Naive B cell (primary cell): ENCODE results near the gene CD164. TPM values are rescaled to one million over a fixed set of nuclear protein-coding genes. Genes with fewer than 3 reads are reported as not detected.

Experiments
- ATAC-seq, 2 donors: fragments of 150-1000 bp; cut with Tn5 transposase; 2 replicates each; pipeline ENCODE4 v1.10.0; 2021; ENCODE audit warnings: low read depth in 2 of 2, mild to moderate bottlenecking in 2 of 2, moderate library complexity in 2 of 2
- DNase-seq: peaks from one replicate; pipeline ENCODE4 v3.0.0; 2022
- H3K27ac Mint-ChIP-seq, 6 donors: one replicate each; pipeline ENCODE4 v1.8.0; 2020 to 2022; ENCODE audit warnings: mild to moderate bottlenecking in 6 of 6, mixed read lengths in 6 of 6, moderate library complexity in 5 of 6, inconsistent platforms in 2 of 6
- H3K27me3 Mint-ChIP-seq, 3 donors: one replicate each; pipeline ENCODE4 v1.8.0; 2021 to 2022; ENCODE audit warnings: mixed read lengths in 3 of 3, mild to moderate bottlenecking in 1 of 3
- H3K36me3 Mint-ChIP-seq, 2 donors: one replicate each; pipeline ENCODE4 v1.8.0; 2020 to 2022; ENCODE audit warnings: mixed read lengths in 2 of 2, inconsistent platforms in 1 of 2, mild to moderate bottlenecking in 1 of 2
- H3K4me1 Mint-ChIP-seq, 3 donors: one replicate each; pipeline ENCODE4 v1.8.0; 2020 to 2022; ENCODE audit warnings: mixed read lengths in 3 of 3, inconsistent platforms in 1 of 3, mild to moderate bottlenecking in 1 of 3, moderate library complexity in 1 of 3
- H3K4me3 Mint-ChIP-seq, 8 donors: one replicate each; pipeline ENCODE4 v1.8.0; 2020 to 2022; ENCODE audit warnings: mild to moderate bottlenecking in 8 of 8, mixed read lengths in 8 of 8, moderate library complexity in 8 of 8, inconsistent platforms in 2 of 8
- H3K9me3 Mint-ChIP-seq, 7 donors: one replicate each; pipeline ENCODE4 v1.8.0; 2020 to 2022; ENCODE audit warnings: mixed read lengths in 7 of 7, mild to moderate bottlenecking in 5 of 7, inconsistent platforms in 2 of 7, moderate library complexity in 1 of 7
- polyA plus RNA-seq, 6 donors: library from polyadenylated mRNA; unstranded; fragments of 300-500 nt; fragmentation: Illumina TruSeq; gene quantifications; one replicate each; pipeline ENCODE4 v1.2.3, GENCODE V29; 2021; ENCODE audit warnings: low read depth in 6 of 6

The CD164 gene
- polyA plus RNA-seq, result 100 to 1,000 TPM; 215 to 341 (median 245) TPM

DNA sequence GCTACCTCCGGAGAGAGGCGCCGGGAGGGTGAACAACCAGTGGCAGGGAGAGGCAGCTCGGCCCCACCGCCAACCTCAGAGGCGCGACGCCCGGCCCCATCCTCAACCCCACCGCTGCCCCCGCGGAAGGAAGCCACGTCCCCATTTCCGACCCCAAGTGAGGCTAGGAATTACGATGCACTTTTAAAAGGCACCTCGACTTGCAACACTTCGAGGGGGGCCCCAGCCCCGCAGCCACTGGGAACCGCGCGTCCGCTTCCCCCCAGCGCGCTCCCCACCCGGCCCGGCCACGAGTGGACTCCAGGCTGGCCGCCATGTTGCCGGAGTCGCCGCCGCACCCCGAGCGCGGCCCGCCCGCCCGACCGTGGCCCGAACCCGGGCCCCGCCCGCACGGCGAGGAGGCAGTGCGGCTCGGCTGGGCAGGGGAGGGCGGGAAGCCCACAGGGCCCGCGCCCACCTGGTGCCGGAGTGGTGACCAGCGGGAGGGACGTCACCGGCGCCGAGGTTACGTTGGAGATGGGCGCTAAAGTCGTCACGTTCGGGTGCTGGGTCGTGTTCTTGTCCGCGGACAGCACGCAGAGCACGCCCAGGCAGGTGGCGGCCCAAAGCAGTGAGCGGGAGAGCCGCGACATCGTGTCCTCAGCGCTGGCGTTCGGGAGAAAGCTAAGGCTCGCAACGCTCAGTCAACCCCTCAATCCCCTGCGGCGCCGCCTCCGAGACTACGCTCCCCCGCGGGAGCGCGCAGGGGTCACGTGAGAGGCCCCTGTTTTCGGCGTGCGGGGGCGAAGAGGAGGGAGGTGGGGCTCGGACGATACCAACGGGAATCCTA, at the start of gene CD164:
TSS of gene CD164 (minus strand) at position 721 of the 829 bp plus-strand sequence. CDS start at position 632, 89 bp downstream.
- H3K4me1 Mint-ChIP-seq, result peaks cover 48 to 49% (median 49%) of the 10 kb centered on the region in 3 donors
- no peaks in the 10 kb centered on the region for H3K27me3 Mint-ChIP-seq
- H3K9me3 Mint-ChIP-seq, result no peaks in the 10 kb centered on the region
- H3K27ac Mint-ChIP-seq, result peak within 1 kb of the TSS; percentile 99 to 100 (median 100)
- peak within 1 kb of the TSS; percentile 88 to 100 (median 97) for H3K4me3 Mint-ChIP-seq
- peak; percentile 56 to 58 for ATAC-seq
- DNase-seq, result peak; percentile 94
- H3K36me3 Mint-ChIP-seq, result peaks cover 8 to 15% of the 10 kb centered on the region in 2 donors

DNA sequence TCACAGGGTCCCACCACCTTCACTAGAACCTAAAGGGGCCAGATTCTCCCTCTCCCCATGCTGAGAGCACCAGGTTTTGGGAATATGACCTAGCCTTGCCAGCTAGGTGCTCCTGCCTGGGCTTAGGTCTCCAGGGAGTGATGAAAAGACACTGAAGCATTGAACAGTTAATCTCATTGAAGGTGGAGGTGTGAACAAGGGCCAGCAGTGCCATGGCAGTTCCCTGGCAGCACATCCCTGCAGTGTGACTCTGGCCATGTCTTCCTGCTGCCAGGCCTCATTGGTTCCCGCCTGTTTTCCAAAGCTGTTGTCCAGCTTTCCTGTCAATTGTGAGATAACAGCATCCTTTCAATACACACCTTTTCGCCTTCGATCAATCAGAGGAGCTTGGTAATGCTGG, 47.2 kb upstream of the CD164 start:
- H3K27ac Mint-ChIP-seq, result no peak overlapping the region
- DNase-seq, result no peak
- no peak for ATAC-seq
- H3K4me3 Mint-ChIP-seq, result no peak overlapping the region
- no peaks in the 10 kb centered on the region for H3K27me3 Mint-ChIP-seq
- H3K36me3 Mint-ChIP-seq, result no peaks in the 10 kb centered on the region
- peaks cover 3 to 9% (median 4%) of the 10 kb centered on the region in 3 donors for H3K4me1 Mint-ChIP-seq
- H3K9me3 Mint-ChIP-seq, result no peaks in the 10 kb centered on the region

DNA sequence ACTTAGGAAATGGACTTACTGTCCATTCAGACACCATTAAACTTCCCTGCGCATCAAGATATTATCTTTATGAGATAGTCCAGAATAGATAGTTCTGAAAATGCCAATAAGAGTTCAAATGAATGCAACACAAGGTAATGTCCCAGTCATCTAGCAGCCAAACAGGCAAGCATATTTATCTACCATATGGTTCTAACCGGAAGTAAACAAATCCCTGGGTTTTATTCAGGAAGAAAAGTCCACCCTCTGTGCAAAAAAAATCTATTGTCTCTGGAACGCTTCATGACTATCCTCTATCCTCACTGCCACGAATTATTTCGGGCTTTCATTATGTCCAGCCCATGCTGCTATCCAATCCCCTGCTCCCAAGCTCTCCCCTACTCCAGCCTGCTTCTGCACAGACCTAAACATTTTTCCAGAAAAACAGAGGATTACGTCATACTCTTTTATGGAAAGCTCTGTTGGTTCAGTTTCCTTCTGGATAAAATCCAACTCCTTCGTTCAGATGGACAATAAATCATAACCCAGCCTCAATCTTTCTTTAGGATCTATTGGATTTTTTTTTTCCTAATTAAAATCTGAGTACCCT, 46.7 kb upstream of the CD164 start:
- Mint-ChIP-seq H3K9me3 (no peaks in the 10 kb centered on the region), H3K4me1 (peaks cover 4 to 11% (median 5%) of the 10 kb centered on the region in 3 donors), H3K27ac (no peak overlapping the region), H3K27me3 (no peaks in the 10 kb centered on the region), H3K4me3 (no peak overlapping the region), H3K36me3 (no peaks in the 10 kb centered on the region)
- DNase-seq, result no peak
- no peak for ATAC-seq

DNA sequence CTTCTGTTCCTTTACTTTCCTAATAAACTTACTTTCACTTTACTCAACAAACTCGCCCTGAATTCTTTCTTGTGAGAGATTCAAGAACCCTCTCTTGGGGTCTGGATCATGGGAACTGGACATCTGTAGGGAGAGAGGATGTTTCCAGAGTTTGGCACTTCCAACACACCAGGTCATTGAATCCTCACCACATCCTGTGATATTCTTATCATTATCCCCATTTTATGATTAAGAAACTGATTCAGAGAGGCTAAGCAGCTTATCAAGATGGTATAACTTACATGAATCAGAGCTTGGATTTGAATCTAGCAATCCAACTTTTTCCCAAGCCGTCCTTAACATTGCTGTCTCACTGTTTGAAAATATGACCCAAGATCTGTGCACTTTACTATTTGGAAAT, 42.7 kb upstream of the CD164 start:
- Mint-ChIP-seq H3K36me3 (no peaks in the 10 kb centered on the region), H3K27me3 (no peaks in the 10 kb centered on the region), H3K4me3 (no peak overlapping the region), H3K4me1 (peaks cover 14 to 22% (median 14%) of the 10 kb centered on the region in 3 donors), H3K9me3 (no peaks in the 10 kb centered on the region), H3K27ac (no peak overlapping the region)
- no peak for DNase-seq
- ATAC-seq, result no peak

DNA sequence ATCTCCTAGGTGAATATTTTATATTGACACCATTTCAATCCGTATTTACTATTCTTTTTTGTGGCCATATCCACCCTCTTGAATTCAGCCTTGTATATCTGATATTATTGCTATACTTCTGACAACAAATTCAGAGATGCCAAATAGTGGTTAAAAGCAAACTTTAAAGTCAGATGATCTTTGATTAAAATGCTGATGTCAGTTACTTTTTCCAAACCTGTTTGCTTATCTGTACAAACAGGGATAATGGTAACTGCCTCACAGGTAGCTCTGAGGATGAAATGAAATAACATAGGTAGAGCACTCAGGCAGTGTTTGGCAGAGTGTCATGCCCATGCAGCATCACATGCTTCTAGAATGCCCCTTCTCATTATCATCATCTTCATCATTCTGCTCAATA, 38.9 kb upstream of the CD164 start:
- H3K27me3 Mint-ChIP-seq, result no peaks in the 10 kb centered on the region
- DNase-seq, result no peak
- no peaks in the 10 kb centered on the region for H3K9me3 Mint-ChIP-seq
- no peak for ATAC-seq
- no peaks in the 10 kb centered on the region for H3K36me3 Mint-ChIP-seq
- H3K27ac Mint-ChIP-seq, result no peak overlapping the region
- no peak overlapping the region for H3K4me3 Mint-ChIP-seq
- peaks cover 14 to 22% (median 14%) of the 10 kb centered on the region in 3 donors for H3K4me1 Mint-ChIP-seq

DNA sequence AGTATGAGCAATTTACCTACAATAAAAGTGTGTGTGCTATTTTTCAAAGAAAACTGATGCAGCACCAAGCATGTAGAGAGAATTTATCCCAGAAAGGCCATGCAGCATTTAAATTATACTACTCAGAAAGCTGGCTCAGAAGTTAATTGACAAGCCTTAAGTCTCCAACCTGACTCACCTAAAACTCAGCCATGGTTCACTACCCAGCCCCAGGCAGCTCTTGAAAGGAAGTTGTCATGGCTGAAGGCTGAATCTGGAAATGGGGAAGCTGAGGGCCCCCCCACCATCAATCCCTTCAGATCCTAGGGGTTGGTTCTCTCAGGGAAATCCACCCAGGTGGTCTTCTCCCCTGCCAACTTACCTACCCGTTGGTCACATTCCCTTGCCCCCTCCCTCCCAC, 38.5 kb upstream of the CD164 start:
- H3K27me3 Mint-ChIP-seq, result no peaks in the 10 kb centered on the region
- H3K4me3 Mint-ChIP-seq, result no peak overlapping the region
- ATAC-seq, result peak; percentile 42 to 71
- peak overlapping the region in 1 of 6 donors; percentile 33 for H3K27ac Mint-ChIP-seq
- no peak for DNase-seq
- H3K36me3 Mint-ChIP-seq, result no peaks in the 10 kb centered on the region
- H3K4me1 Mint-ChIP-seq, result peaks cover 14 to 22% (median 14%) of the 10 kb centered on the region in 3 donors
- no peaks in the 10 kb centered on the region for H3K9me3 Mint-ChIP-seq

DNA sequence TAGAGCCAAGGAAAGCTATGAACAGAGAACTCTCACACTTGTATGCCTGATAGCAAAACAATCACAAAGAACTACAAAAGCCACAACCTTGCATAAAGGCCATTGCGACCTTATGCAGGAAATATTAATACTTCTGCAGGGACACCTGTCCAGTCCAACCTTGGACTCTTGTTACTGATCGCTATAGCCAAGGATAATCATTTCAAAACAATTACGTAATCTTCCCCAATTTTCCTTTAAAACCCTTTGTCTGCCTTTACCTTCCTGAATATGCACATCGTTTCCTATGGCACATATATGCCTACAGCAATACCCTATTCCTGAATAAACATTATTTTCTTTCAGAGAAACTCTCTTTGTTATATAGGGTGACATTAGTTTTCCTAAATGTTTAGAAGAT, 35.4 kb upstream of the CD164 start:
- H3K27me3 Mint-ChIP-seq, result no peaks in the 10 kb centered on the region
- H3K4me1 Mint-ChIP-seq, result peaks cover 8 to 12% (median 10%) of the 10 kb centered on the region in 3 donors
- ATAC-seq, result no peak
- peaks cover 0 to 3% of the 10 kb centered on the region in 2 donors for H3K36me3 Mint-ChIP-seq
- DNase-seq, result no peak
- H3K4me3 Mint-ChIP-seq, result no peak overlapping the region
- peaks cover 0 to 3% (median 0%) of the 10 kb centered on the region in 7 donors for H3K9me3 Mint-ChIP-seq
- H3K27ac Mint-ChIP-seq, result no peak overlapping the region

DNA sequence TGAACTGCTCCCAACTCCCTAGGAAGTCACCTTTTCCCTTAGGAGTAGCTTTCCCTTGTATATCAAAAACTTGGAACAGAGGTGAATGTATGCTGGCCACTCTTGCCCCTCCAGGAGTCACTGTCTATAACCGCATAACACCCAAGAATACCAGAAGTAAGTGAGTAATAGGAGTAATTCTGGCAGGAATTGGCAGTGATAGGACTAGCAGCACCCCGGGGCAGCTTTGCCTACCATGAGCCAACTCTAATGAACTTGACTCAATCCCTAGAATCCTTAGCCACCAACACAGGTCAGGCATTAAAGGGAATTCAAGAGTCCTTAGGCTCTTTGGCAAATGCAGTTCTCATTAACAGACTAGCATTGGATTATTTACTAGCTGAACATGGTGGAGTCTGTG, 28.8 kb upstream of the CD164 start:
- DNase-seq (no peak), ATAC-seq (no peak)
- peaks cover 0 to 13% of the 10 kb centered on the region in 2 donors for H3K36me3 Mint-ChIP-seq
- no peak overlapping the region for H3K4me3 Mint-ChIP-seq
- H3K9me3 Mint-ChIP-seq, result peaks cover 0 to 5% (median 2%) of the 10 kb centered on the region in 7 donors
- H3K27me3 Mint-ChIP-seq, result no peaks in the 10 kb centered on the region
- H3K4me1 Mint-ChIP-seq, result no peaks in the 10 kb centered on the region
- H3K27ac Mint-ChIP-seq, result no peak overlapping the region

DNA sequence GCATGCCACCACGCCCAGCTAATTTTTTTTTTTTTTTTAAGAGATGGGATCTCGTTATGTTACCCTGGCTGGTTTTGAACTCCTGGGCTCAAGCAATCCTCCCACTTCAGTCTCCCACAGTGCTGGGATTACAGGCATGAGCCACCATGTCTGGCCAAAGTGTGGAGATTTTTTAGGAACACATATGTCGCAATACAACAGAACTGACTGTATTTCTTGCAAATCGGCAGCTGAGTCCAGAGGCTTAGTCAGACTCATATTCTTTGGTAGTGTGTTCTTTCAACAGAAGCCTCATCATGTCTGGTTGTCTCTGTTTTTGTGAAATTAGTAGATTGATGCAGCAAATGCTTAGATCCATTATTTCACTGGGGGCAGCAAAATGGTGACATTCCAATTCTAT, 23.9 kb upstream of the CD164 start:
- Mint-ChIP-seq H3K9me3 (peaks cover 0 to 5% (median 1%) of the 10 kb centered on the region in 7 donors), H3K27me3 (no peaks in the 10 kb centered on the region), H3K4me3 (no peak overlapping the region), H3K4me1 (no peaks in the 10 kb centered on the region), H3K27ac (no peak overlapping the region), H3K36me3 (peaks cover 0 to 10% of the 10 kb centered on the region in 2 donors)
- ATAC-seq (no peak), DNase-seq (no peak)

DNA sequence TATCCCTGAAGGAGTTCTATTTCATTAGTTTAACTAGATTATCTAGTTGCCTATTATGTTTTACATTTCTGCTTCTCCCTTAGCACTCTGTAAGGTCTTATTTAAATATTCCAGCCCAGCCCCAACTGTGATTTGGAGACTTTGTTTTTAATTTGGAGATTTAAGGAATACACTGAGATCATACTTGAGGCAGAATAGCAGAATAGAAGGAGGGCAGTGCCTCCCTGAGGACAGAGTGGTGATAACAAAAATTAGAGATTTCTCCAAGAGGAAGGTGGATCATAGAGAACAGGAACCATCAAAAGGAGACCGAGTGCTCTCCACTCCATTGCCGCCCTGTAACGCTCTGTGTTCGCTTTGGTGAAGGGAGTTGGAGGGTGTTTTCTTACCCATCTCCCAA, 14.8 kb upstream of the CD164 start:
- DNase-seq, result no peak
- Mint-ChIP-seq H3K9me3 (no peaks in the 10 kb centered on the region), H3K36me3 (no peaks in the 10 kb centered on the region), H3K4me1 (peaks cover 0 to 6% (median 0%) of the 10 kb centered on the region in 3 donors), H3K27me3 (no peaks in the 10 kb centered on the region), H3K4me3 (no peak overlapping the region), H3K27ac (no peak overlapping the region)
- ATAC-seq, result no peak

DNA sequence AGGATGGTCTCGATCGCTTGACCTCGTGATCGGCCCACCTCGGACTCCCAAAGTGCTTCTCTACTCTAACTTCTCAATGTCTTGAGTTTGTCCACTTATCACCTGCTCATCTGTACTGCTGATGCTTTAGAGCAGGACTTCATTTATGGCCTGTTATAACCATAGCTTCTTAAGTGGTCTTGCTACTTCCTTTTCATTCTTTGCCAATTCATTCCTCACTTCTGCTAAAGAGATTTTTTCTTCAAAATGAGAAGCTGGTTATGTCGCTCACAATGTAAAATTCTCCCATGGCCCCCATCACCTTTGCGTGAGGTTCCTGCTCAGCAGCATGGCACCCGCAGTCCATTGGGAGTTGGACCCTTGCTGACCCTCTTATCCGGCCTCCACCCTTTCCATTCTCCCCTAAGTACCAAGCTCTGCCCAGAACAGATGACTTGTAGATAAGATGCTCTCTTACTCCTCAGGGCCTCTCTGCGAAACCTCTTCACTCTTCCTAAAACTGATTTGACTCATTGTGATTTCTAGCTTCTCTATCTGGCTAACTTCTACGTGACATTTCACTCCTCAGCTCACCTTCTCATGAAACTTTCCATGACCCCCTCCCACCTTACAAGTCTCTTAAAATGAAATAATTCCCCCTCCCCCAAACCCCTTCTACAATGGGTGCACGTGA, 13.9 kb upstream of the CD164 start:
- DNase-seq, result no peak

DNA sequence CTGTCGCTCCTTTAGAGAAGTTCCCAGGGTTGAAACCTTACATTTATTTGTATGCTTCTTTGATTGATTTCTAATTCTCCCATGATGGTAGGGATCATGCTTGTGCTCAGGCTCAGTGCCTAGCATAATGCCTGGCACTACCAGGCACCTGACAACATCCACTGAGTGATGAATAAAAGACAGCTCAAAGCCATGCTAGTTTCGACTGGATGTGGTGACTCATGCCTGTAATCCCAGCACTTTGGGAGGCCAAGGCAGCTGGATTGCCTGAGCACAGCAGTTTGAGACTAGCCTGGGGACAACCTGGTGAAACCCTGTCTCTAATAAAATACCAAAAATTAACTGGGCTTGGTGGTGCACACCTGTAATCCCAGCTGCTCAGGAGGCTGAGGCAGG, 11.6 kb upstream of the CD164 start:
- Mint-ChIP-seq H3K4me3 (no peak overlapping the region), H3K27ac (no peak overlapping the region), H3K36me3 (no peaks in the 10 kb centered on the region), H3K9me3 (no peaks in the 10 kb centered on the region), H3K4me1 (peaks cover 5 to 15% (median 11%) of the 10 kb centered on the region in 3 donors), H3K27me3 (no peaks in the 10 kb centered on the region)
- no peak for ATAC-seq
- DNase-seq, result no peak

More for the DNA sequence above, 13.9 kb upstream of the CD164 start:
- no peak for ATAC-seq
- Mint-ChIP-seq H3K27ac (peak overlapping the region in 2 of 6 donors; percentile 13 to 27), H3K4me1 (peaks cover 0 to 6% (median 3%) of the 10 kb centered on the region in 3 donors), H3K4me3 (no peak overlapping the region), H3K9me3 (no peaks in the 10 kb centered on the region), H3K27me3 (no peaks in the 10 kb centered on the region), H3K36me3 (no peaks in the 10 kb centered on the region)

DNA sequence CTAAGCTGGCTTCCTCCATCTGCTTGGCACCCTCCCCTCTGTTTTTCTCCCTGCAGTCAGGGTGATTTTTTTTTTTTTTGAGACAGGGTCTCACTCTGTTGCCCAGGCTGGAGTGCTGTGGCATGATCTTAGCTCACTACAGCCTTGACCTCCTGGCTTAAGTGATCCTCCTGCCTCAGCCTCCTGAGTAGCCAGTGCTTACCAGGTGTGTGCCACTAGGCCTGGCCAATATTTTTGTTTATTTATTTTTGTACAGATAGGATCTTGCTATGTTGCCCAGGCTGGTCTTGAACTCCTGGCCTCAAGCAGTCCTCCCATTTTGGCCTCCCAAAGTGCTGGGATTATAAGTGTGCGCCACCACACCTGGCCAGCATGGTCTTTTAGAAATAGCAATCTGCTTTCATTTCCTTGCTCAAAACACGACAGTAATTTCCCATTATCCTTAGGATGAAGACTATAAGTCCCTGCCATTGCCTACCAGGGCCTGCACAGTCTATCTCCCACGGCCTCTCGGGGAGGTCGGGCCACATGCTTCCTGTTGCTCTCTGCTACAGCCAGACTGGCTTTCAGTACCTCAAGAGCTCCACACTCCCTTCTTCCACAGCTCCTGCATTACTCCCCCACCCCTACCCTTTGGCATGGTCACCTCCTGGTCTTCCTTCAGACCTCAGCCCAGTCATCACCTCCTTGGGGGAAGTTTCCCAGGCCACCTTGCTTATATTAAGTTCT, 11.1 kb upstream of the CD164 start:
- ATAC-seq (no peak), DNase-seq (no peak)
- Mint-ChIP-seq H3K36me3 (peaks cover 0 to under 1% of the 10 kb centered on the region in 2 donors), H3K9me3 (no peaks in the 10 kb centered on the region), H3K27me3 (no peaks in the 10 kb centered on the region), H3K27ac (no peak overlapping the region), H3K4me3 (no peak overlapping the region), H3K4me1 (peaks cover 5 to 15% (median 11%) of the 10 kb centered on the region in 3 donors)
